ENCODE data around the gene SEMA5A. TPM values are rescaled to one million over a fixed set of nuclear protein-coding genes. Genes with fewer than 3 reads are reported as not detected.

The SEMA5A gene
- total RNA-seq, 1 experiment from 2014 or later: 34.3 TPM

DNA sequence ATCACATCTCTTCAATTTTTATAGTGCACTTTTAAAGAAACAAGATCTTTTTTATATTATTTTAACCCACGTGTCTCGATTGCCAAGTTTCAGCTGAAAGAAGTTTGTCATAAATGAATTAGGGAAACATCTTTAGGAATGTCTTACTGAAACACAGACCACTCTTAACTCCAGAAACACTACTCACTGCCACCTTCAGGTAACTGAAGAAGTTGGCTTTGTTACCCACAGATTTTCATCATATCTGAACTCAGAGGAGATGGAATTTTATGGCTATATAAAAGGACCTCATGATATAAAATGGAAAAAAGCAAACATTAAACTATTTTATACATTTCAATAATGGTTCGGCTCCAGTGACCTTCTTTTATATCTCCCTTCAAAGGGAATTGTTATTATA lies 158.0 kb downstream of the SEMA5A start:
- H3K4me3 ChIP-seq (ENCODE audit: low read depth, low read length): no peak overlapping the region
- H3K27ac Mint-ChIP-seq (ENCODE audit: unreplicated experiment): no peak overlapping the region
- CTCF ChIA-PET: interaction anchor here (0.6 kb wide), 1 partner anchor 18 kb away, joined by 5 read pairs; no protein-coding TSS in a partner anchor
- H3K36me3 ChIP-seq (ENCODE audit: control insufficient read depth, insufficient read depth, low read length): no peaks in the 10 kb centered on the region
- no TSS peak for BruUV-seq (replicated peaks)
- intact Hi-C loops (cut with micrococcal nuclease; ENCODE audit: unreplicated experiment): no loop called here
- TF ChIP-seq, protein P1, sequence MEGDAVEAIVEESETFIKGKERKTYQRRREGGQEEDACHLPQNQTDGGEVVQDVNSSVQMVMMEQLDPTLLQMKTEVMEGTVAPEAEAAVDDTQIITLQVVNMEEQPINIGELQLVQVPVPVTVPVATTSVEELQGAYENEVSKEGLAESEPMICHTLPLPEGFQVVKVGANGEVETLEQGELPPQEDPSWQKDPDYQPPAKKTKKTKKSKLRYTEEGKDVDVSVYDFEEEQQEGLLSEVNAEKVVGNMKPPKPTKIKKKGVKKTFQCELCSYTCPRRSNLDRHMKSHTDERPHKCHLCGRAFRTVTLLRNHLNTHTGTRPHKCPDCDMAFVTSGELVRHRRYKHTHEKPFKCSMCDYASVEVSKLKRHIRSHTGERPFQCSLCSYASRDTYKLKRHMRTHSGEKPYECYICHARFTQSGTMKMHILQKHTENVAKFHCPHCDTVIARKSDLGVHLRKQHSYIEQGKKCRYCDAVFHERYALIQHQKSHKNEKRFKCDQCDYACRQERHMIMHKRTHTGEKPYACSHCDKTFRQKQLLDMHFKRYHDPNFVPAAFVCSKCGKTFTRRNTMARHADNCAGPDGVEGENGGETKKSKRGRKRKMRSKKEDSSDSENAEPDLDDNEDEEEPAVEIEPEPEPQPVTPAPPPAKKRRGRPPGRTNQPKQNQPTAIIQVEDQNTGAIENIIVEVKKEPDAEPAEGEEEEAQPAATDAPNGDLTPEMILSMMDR (IDR thresholded peaks at IDR 0.05; ENCODE audit: insufficient read depth in 1 of 2, low read depth in 1 of 2, low read length in 1 of 2, severe bottlenecking in 1 of 2, unreplicated experiment in 1 of 2): no peak
- H3K4me1 Mint-ChIP-seq (ENCODE audit: low read depth, unreplicated experiment): no peaks in the 10 kb centered on the region
- no peaks in the 10 kb centered on the region for H3K9me3 Mint-ChIP-seq (ENCODE audit: unreplicated experiment)
- no peaks in the 10 kb centered on the region for H3K9me3 ChIP-seq
- no peak for DNase-seq
- H3K4me1 ChIP-seq: no peaks in the 10 kb centered on the region
- no peak overlapping the region for H3K4me3 Mint-ChIP-seq (ENCODE audit: unreplicated experiment)
- H3K27me3 Mint-ChIP-seq (ENCODE audit: insufficient read depth, unreplicated experiment): no peaks in the 10 kb centered on the region
- POLR2A ChIA-PET: no interaction called here
- no peaks in the 10 kb centered on the region for H3K27me3 ChIP-seq (replicated peaks; ENCODE audit: control insufficient read depth, insufficient read depth, low read length)
- H3K36me3 Mint-ChIP-seq (ENCODE audit: insufficient read depth, unreplicated experiment): no peaks in the 10 kb centered on the region

DNA sequence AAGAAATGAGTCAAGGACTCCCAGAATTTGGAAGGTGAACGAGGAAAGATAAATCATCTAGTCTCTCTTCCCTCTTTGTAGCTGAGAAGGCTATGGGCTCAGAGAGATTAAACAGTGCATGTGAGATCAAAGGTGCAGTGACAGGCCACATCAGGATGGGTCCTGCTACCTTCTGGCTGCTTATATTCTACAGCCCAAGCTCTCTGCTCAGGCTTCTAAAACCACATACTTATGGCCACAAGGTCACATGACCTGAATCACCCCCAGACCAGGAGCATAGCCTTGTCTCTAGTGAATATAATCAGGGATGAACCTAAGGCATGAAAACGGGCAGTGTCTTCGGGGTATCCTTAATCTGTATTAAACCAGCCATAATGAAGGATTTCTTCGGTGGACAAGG lies 158.9 kb downstream of the SEMA5A start:
- intact Hi-C loops (cut with micrococcal nuclease; ENCODE audit: unreplicated experiment): no loop called here
- no TSS peak for BruUV-seq (replicated peaks)
- H3K4me1 ChIP-seq: no peaks in the 10 kb centered on the region
- TF ChIP-seq, protein P1 (IDR thresholded peaks at IDR 0.05; ENCODE audit: insufficient read depth in 1 of 2, low read depth in 1 of 2, low read length in 1 of 2, severe bottlenecking in 1 of 2, unreplicated experiment in 1 of 2): no peak
- Mint-ChIP-seq H3K27me3 (ENCODE audit: insufficient read depth, unreplicated experiment) (no peaks in the 10 kb centered on the region), H3K4me1 (ENCODE audit: low read depth, unreplicated experiment) (no peaks in the 10 kb centered on the region), H3K27ac (ENCODE audit: unreplicated experiment) (no peak overlapping the region), H3K36me3 (ENCODE audit: insufficient read depth, unreplicated experiment) (no peaks in the 10 kb centered on the region), H3K9me3 (ENCODE audit: unreplicated experiment) (no peaks in the 10 kb centered on the region), H3K4me3 (ENCODE audit: unreplicated experiment) (no peak overlapping the region)
- DNase-seq: no peak
- H3K27me3 ChIP-seq (replicated peaks; ENCODE audit: control insufficient read depth, insufficient read depth, low read length): no peaks in the 10 kb centered on the region
- CTCF ChIA-PET: no interaction called here
- no peaks in the 10 kb centered on the region for H3K36me3 ChIP-seq (ENCODE audit: control insufficient read depth, insufficient read depth, low read length)
- no peaks in the 10 kb centered on the region for H3K9me3 ChIP-seq
- H3K4me3 ChIP-seq (ENCODE audit: low read depth, low read length): no peak overlapping the region
- POLR2A ChIA-PET: no interaction called here

DNA sequence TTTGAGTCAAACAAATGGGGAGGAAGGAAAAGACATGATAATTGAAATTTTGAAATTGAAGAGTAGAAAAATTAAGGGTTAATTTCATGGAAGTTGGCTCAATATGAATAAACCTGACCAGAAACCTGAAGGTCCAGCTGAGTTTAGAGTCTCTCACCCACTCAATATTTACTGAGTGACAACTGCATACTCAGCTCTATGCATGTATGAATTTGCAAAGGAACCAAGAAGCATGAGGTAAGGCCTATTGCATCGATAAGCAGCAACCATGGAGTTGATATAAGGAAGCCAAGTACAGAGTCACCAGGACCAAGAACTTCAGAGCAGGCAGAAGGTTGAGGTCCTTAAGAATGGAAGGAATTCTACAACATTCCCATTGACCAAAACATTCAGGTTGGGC lies 163.4 kb downstream of the SEMA5A start:
- DNase-seq: no peak
- Mint-ChIP-seq H3K4me1 (ENCODE audit: low read depth, unreplicated experiment) (peaks cover 16% of the 10 kb centered on the region), H3K27me3 (ENCODE audit: insufficient read depth, unreplicated experiment) (no peaks in the 10 kb centered on the region), H3K4me3 (ENCODE audit: unreplicated experiment) (no peak overlapping the region), H3K36me3 (ENCODE audit: insufficient read depth, unreplicated experiment) (peaks cover 15% of the 10 kb centered on the region), H3K27ac (ENCODE audit: unreplicated experiment) (no peak overlapping the region), H3K9me3 (ENCODE audit: unreplicated experiment) (peaks cover 10% of the 10 kb centered on the region)
- TF ChIP-seq, protein P1 (IDR thresholded peaks at IDR 0.05; ENCODE audit: insufficient read depth in 1 of 2, low read depth in 1 of 2, low read length in 1 of 2, severe bottlenecking in 1 of 2, unreplicated experiment in 1 of 2): no peak
- Histone ChIP-seq H3K27me3 (replicated peaks; ENCODE audit: control insufficient read depth, insufficient read depth, low read length) (no peaks in the 10 kb centered on the region), H3K4me1 (peaks cover 23% of the 10 kb centered on the region), H3K36me3 (ENCODE audit: control insufficient read depth, insufficient read depth, low read length) (no peaks in the 10 kb centered on the region), H3K9me3 (no peaks in the 10 kb centered on the region), H3K4me3 (ENCODE audit: low read depth, low read length) (no peak overlapping the region)
- no TSS peak for BruUV-seq (replicated peaks)
- intact Hi-C loops (cut with micrococcal nuclease; ENCODE audit: unreplicated experiment): no loop called here
- POLR2A ChIA-PET: no interaction called here
- CTCF ChIA-PET: no interaction called here
